T47D (cell line): ENCODE measurements around the gene RALGAPA2.
"Not testable (repeated sequence)": the region's sequence is repeated elsewhere in the genome, so short reads cannot be mapped to it uniquely, and the experiment has no call there.

Experiments used
- DNase-seq, 2 experiments: peaks; one replicate each; pipeline versions ENCODE4 v3.0.0 to v3.0.0-alpha.2; 2011 to 2012; ENCODE audit warnings: low read depth in 1 of 2, low spot score in 1 of 2
- JUND ChIP-seq: IDR thresholded peaks from 2 replicates; pipeline ENCODE4 v1.6.1; 2012; ENCODE audit warnings: low read depth
- in situ Hi-C: cut with HindIII; loops from 2 replicates; pipeline ENCODE4 v1.10.0; 2016; ENCODE audit warnings: low sequenced_read_pairs, low pct_unique_long_range_greater_than_20kb

Gene RALGAPA2

GRCh38 chr20:20363799-20364592 lies 348.4 kb downstream of the RALGAPA2 start:
- no peak for TF ChIP-seq JUND
- in situ Hi-C loops = no loop called here
- DNase-seq = peak; percentile 40 to 46

GRCh38 chr20:20363434-20363798 lies 349.0 kb downstream of the RALGAPA2 start:
- in situ Hi-C loops = no loop called here
- DNase-seq = peak; percentile 37 to 60
- no peak for TF ChIP-seq JUND

GRCh38 chr20:20362774-20363433 lies 349.5 kb downstream of the RALGAPA2 start:
- DNase-seq = peak in 1 of 2 experiments; percentile 32
- no peak for TF ChIP-seq JUND
- in situ Hi-C loops = no loop called here

GRCh38 chr20:20360464-20360863 lies 352.0 kb downstream of the RALGAPA2 start:
- in situ Hi-C loops = no loop called here
- DNase-seq = peak; percentile 75 to 78
- TF ChIP-seq JUND = no peak

GRCh38 chr20:20359628-20360027 lies 352.8 kb downstream of the RALGAPA2 start:
- DNase-seq = no peak
- TF ChIP-seq JUND = no peak
- in situ Hi-C loops = no loop called here

GRCh38 chr20:20358801-20359200 lies 353.6 kb downstream of the RALGAPA2 start:
- DNase-seq = no peak
- in situ Hi-C loops = no loop called here
- TF ChIP-seq JUND = no peak

GRCh38 chr20:20355503-20355902 lies 356.9 kb downstream of the RALGAPA2 start:
- in situ Hi-C loops, DNase-seq: not testable (repeated sequence)

- no peak for TF ChIP-seq JUND
- DNase-seq = no peak
- in situ Hi-C loops = no loop called here
Measured at GRCh38 chr20:20353576-20353975, 358.9 kb downstream of the RALGAPA2 start.

GRCh38 chr20:20344476-20344875 lies 368.0 kb downstream of the RALGAPA2 start:
- no peak for DNase-seq
- TF ChIP-seq JUND = no peak
- in situ Hi-C loops = no loop called here

GRCh38 chr20:20343932-20344331 lies 368.5 kb downstream of the RALGAPA2 start:
- no peak for DNase-seq
- in situ Hi-C loops = no loop called here
- TF ChIP-seq JUND = no peak
